Epithelial cell of prostate (primary cell): ENCODE measurements around the gene TTYH3.

Experiments used
- DNase-seq: peaks from one replicate; pipeline ENCODE4 v3.0.0-alpha.2; 2011; ENCODE audit warnings: low read depth, low spot score
- H3K27ac ChIP-seq: fragments of 450-650 bp; 2 replicates; pipeline ENCODE4 v1.5.1; 2017; ENCODE audit warnings: mild to moderate bottlenecking

TTYH3 gene

DNA sequence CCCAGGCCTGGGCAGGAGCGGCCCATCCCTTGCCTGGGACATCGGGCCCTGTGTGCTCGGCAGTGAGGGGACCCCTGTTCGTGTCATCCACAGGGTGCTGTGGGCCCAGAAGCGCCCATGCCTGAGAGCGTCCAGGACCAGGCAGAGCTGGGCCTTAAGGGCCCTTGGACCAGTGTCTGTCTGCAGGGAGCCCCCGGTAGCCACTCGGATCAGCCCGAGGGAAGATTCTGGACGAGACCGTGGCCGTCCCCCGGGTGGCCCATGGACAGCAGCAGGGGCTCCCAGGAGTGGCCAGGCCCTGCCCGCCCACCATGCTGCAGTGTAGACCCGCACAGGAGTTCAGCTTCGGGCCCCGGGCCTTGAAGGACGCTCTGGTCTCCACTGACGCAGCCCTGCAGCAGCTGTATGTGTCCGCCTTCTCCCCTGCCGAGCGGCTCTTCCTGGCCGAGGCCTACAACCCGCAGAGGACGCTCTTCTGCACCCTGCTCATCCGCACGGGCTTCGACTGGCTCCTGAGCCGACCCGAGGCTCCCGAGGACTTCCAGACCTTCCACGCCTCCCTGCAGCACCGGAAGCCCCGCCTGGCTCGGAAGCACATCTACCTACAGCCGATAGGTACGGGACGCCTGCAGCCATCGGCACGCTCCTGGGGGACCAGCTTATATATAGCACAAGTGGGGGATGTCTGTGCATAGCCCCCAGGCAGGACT lies 68.5 kb downstream of the TTYH3 start:
- no peak overlapping the region for H3K27ac ChIP-seq
- no peak for DNase-seq

DNA sequence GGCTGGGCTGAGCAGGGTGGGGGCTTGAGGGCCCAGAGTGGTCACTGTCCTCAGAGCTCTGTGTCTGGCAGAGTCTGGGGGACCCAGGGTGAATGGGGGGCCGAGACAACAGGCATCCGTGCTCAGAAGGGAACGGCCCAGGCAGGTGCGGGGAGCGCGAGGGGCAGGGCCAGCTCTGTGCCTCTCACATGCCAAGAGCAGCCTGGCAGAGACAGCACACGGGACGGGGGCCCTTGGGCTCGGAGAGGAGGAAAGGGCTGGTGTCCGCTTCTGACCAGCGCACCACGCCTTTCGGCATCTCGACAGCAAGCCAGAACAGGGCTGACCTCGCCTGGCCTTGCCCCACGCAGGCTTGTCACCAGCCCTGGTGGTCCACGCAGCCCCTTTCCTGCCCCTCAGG lies 69.6 kb downstream of the TTYH3 start:
- H3K27ac ChIP-seq = no peak overlapping the region
- no peak for DNase-seq

DNA sequence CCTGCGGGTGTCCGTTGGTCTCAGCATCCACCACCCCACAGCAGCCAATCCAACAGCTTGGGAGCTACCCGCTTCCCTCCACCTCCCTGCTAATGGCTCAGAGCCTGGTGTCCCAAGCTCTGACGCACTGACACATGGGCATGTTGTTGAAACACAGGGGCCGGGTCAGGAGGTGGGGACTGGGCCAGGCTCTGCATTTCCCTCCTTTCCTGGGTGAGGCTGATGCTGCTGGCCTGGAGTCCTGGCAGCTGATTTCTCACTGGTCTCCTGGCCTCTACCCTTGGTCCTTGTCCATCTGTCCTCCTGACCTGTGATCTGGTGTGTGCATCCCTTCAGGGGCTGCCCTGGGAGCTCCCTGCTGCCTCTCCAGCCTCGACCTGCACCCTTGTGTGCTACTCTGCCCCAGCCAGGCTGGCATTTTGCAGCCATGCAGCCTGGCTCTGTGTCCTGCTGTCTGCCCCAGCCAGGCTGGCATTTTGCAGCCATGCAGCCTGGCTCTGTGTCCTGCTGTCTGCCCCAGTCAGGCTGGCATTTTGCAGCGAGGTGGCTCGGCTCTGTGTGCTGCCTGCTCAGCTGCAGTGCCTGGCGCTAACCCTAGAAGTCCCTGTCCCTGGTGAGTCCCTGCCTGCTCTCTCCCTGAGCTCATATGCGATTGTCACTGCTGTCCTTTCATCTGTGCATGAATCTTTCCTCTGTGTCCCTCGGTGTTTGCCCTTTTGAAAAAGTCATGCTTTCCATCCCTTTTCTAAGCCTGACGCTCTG lies 70.2 kb downstream of the TTYH3 start:
- no peak for DNase-seq
- H3K27ac ChIP-seq = no peak overlapping the region

DNA sequence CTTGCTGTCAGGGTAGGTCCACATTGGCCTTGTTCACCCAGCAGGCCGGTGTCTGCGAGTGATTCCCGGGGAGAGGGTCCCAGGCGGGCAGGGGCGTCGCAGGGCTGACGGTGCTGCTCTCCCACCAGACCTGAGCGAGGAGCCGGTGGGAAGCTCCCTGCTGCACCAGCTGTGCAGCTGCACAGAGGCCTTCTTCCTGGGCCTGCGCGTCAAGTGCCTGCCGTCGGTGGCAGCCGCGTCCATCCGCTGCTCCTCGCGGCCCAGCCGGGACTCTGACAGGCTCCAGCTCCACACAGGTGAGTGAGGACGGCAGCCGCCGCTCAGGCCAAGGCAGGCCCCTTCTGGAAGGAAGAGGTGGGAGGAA lies 70.8 kb downstream of the TTYH3 start:
- H3K27ac ChIP-seq = no peak overlapping the region
- DNase-seq = no peak

DNA sequence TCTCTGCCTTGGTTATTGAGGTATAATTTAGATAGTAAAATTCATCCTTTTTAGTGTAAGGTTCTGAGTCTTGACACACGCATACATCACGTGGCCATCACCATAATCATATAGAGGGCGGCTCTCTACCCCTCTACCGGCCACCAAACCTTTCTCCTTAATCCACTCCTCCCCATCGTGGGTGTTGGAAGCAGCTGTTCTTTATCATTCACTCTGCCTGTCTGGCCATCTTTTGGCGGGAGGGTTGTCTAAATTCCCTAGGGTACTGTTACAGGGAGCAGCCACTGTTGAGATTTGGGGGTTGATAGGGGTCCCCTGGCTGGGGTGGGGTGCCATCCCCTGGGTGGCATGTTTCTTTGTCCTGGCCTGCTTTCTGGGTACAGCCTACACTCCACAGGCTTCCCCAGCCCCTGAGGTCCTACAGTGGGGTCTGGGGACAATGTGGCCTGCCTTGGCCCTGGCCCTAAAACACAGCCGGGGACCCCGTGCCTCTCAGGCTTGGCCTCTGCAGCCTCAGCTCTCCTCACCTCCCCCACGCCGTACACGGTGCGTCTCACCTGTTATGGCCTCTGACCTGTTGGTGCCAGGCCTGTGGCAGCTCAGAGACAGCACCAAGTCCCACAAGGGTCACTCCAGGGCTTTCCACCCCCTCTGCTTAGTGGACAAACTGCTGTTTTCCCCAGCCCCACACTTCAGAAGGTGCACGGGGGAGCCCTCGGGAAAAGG lies 73.7 kb downstream of the TTYH3 start:
- DNase-seq = no peak
- no peak overlapping the region for H3K27ac ChIP-seq

DNA sequence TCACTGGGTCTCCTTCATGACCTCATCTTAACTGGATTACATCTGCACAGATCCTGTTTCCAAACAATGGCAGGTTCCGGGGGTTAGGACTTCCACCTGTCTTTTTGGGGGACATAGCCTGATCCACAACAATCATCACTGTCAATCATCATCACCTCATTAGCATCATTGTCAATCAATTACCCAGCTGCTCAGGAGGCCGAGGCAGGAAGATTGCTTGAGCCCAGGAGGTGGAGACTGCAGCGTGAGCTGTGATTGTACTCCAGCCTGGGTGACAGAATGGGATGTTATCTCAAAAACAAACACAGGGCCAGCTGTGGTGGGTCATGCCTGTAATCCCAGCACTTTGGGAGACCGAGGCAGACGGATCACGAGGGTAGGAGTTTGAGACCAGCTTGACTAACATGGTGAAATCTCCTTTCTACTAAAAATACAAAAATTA lies 74.9 kb downstream of the TTYH3 start:
- no peak overlapping the region for H3K27ac ChIP-seq

DNA sequence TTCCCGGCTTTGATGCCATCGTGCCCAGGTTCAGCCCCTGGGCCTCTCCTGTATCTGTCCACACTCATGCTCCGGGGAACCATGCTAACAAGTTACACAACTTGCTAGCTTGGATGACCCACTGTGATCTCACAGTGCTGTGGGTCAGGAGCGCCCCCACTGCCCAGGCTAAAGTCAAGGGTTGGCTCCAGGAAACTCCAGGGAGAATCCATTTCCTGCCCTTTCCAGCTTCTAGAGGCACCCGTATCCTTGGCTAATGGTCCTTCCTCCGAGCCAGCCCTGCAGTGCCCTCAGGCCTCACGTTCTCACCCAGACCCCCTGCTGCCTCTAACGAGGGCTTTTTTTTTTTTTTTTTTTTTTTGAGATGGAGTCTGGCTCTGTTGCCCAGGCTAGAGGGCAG lies 75.7 kb downstream of the TTYH3 start:
- no peak for DNase-seq
- no peak overlapping the region for H3K27ac ChIP-seq

More for the DNA sequence above, 74.9 kb downstream of the TTYH3 start:
- no peak for DNase-seq

DNA sequence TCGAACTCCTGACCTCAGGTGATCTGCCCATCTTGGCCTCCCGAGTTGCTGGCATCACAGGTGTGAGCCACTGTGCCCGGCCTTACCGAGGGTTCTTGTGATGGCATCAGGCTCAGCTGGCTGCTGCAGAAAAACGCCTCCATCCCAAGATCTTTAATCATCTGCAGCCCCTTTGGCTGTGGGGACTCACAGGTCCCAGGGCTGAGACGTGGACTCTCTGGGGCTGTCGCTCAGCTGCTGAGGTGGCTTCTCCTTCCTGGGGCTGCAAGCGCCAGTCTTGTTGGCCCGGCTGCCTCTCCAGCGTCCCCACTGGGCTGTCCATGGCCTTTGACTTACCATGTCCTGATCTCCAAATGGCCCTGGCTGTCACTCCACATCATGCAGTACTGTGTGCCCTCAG lies 76.3 kb downstream of the TTYH3 start:
- H3K27ac ChIP-seq = no peak overlapping the region
- no peak for DNase-seq

DNA sequence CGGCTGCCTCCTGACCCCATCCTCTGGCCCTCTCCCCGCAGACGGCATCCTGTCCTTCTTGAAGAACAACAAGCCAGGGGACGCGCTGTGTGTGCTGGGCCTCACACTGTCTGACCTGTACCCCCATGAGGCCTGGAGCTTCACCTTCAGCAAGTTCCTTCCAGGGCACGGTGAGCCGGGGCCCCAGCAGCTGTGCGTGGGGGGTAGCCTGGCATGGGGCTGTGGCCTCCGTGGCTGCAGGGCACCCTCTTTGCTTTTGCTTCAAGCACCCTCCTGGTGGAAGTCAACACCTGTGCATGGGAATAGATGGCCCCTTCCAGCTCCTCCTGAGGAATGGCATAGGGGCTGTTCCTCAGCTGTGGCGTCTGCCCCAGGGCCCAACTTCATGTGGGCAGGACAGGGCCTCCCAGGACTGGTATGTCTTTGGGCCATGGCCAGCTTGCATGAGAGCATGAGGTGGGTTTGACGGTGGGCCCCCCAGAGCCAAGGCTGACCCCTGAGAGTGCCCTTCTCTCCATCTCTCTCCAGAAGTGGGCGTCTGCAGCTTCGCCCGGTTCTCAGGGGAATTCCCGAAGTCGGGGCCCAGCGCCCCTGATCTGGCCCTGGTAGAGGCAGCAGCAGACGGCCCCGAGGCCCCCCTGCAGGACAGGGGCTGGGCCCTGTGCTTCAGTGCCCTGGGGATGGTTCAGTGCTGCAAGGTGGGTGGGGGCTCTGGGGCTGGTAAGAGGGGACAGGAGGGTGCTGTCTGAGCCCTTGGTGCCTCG lies 76.9 kb downstream of the TTYH3 start:
- DNase-seq = no peak
- no peak overlapping the region for H3K27ac ChIP-seq

DNA sequence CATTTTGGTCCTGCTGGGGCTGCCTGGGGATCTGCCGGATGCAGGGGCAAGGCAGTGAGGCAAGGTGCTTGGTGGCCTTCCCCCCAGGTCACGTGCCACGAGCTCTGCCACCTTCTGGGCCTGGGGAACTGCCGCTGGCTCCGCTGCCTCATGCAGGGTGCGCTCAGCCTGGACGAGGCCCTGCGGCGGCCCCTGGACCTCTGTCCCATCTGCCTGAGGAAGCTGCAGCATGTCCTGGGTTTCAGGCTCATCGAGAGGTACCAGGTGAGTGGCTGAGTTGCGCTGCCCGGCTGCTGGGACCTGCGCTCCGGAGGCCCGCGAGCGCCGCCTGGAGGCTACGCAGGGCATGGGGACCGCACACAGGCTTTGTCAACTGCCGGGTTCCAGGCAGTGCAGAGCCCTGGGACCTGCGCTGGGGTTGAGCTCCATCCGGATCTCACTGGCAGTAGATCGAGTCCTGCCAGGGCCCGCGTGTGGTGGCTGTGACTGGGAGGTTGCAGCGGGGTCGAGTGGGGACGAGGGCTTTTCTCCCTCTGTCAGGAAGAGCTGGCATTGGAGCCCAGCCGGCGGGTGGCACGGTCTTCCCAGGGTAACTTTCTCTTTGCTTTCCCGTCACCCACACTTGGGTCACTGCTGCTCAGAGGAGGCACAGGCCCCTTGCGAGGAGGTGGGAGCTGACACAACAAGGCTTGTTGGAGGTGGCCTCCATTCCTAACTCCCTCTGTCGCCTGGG lies 77.9 kb downstream of the TTYH3 start:
- no peak overlapping the region for H3K27ac ChIP-seq

DNA sequence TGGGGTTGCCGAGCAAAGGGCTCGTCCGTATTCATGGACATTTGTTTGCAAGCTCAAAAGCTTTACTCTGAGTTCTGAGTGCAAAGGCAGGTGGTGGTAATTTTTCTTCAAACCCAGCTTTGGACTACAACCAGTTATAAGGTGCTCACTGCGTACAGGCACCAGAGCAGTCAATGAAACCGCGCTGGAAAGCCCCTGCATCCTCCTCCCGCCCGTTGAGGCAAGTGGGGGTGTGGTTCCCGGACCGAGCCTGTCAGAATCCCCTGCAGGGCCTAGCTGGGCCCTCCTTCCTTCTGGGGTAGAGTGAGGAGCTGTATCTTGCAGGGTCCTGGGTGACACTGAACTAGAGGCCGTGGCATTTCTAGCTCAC lies 78.5 kb downstream of the TTYH3 start:
- DNase-seq = no peak
- no peak overlapping the region for H3K27ac ChIP-seq

More for the DNA sequence above, 77.9 kb downstream of the TTYH3 start:
- DNase-seq = no peak

DNA sequence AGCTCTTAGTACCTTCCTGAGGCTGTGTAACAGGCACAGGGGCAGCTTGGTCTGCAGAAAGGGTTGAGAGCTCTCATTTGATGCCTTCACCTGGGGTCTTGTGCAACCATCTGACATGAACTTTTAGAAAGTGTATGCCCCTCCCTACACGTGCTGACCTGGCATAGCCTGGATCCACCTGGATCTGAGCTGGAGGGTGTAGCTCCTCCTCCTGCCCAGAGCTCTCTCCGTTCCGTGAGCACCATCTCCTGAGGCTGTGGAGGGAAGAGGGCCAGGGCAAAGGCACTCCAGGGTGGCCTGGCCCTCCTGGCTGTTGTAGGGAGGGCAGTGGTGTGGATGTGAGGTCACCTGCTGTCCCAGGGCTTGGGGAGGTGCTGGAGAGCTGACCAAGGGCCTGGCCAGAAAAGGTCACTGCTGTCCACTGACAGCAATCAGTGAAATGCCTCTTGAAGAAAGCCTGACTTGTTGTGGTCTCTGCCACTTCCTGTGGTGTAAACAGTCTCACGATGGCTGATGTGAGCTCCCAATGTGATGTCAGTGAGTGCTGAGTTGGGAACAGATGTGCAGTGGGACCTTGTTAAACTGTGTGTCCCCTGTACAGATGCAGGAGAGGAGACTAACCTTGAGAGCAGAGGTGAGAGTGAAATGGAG lies 79.2 kb downstream of the TTYH3 start:
- DNase-seq = no peak

DNA sequence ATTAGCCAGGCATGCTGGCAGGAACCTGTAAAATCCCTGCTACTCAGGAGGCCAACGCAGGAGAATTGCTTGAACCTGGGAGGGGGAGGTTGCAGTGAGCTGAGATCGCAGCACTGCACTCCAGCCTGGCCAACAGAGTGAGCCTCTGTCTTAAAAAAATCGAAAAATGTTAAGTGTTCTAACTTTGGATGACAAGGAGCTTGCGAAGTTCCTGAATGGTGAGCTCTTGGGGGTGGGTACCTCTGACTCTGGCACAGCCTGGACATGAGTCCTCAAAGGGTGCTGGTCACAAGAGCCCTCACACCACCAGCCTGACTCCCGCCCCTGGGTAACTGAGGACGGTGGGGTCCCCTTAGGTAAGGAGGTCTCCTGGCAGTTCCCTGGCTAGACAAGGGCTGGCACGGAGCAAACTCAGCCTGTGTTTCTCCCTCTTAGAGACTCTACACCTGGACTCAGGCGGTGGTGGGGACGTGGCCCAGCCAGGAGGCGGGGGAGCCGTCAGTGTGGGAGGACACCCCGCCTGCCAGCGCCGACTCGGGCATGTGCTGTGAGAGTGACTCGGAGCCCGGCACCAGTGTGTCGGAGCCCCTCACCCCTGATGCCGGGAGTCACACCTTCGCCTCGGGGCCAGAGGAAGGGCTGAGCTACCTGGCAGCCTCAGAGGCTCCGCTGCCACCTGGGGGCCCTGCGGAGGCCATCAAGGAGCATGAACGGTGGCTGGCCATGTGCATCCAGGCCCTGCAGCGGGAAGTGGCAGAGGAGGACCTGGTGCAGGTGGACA lies 80.3 kb downstream of the TTYH3 start:
- H3K27ac ChIP-seq = no peak overlapping the region
- DNase-seq = no peak

More for the DNA sequence above, 79.2 kb downstream of the TTYH3 start:
- H3K27ac ChIP-seq = no peak overlapping the region

DNA sequence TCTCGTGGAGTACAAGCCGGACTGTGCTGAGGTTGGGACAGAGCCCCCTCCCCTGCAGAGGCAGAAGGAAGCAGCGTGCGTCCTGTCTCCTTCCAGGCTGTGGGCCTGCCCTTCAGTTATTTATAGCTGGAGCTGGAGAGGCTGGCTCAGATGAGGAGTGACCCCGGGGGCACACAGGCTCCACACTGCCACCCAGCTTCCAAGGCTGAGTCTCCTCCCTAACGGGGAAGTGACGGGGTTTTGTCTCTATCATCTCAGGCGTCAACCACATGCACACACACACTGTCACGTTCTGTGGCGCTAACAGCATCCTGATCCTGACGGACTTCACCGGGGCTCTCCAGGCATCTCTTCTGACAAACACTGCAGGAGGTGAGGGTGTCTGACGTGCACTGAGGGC lies 81.6 kb downstream of the TTYH3 start:
- no peak for DNase-seq
- no peak overlapping the region for H3K27ac ChIP-seq

DNA sequence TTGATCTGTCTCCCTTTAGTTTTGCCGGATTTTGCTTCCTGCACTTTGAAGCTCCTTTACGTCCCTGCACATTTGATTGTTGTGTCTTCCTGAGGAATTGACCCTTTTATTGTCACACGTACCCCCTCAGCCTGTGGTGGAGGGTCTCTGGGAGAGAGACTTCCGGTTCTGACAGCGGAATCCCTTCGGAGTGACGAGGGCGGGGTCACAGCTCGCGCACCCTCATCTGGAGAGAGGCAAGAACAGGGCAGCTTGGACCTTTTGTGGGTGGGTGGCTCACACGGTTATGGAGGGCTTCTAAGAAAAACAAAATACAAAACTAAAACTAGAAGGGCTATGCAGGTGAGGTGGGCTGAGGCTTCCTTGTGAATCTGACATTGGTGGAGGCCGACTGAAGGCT lies 82.2 kb downstream of the TTYH3 start:
- no peak overlapping the region for H3K27ac ChIP-seq
- no peak for DNase-seq
